Epithelial cell of esophagus (primary cell): ENCODE data around the gene PLA2G4E.

Experiments used
- DNase-seq: peaks from one replicate; pipeline ENCODE4 v3.0.0; 2010; ENCODE audit warnings: low read depth
- H3K4me3 ChIP-seq: 2 replicates; pipeline ENCODE4 v1.5.1; 2011; ENCODE audit warnings: mild to moderate bottlenecking, low read length, control low read depth
- CTCF ChIP-seq: IDR thresholded peaks from 2 replicates; pipeline ENCODE4 v1.5.1; 2011; ENCODE audit warnings: low read depth, mild to moderate bottlenecking, low read length, control low read depth, inconsistent platforms; ENCODE audit not compliant: insufficient read depth; ENCODE audit errors: missing control alignments

The PLA2G4E gene

DNA sequence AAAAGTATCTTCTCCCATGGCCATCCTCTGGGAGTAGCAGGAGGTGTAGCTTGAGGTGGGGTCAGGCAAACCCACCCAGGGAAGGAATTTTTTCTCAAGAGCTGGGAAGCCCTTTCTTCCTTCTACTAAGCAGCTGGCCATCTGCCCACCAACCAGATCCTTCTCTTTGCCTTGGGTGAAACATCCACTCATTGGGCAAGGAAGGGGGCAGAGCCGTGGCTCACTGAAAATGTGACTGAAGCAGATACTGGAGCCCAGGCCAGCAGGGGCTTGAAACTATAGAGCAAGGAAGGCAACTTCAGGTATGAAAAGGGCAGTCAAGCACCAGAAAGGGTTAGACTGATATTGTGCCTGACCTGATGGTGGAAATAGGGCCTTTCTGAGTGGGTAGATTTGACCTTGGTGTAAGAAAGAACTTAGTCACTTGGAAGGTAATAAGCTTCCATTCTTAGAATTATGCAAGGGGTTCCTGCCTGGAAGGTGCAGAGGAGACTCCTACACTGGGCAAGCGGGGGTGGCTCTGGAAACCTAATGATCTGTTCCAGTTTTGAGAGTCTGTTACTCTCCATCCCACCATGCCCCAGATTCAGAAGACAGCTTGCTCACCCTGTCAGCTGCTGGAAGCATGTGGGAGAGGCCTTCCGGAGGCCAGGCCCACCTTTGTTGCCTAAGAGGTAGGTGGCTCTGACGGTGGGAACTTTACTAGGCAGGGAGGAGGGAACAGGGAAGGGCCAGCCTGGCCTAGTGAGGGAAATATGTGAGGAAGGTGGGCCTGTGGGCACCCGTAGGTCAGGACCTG, 22.0 kb upstream of the PLA2G4E start:
- TF ChIP-seq CTCF, result no peak
- no peak for DNase-seq

GRCh38 chr15:42038401-42038800, 17.6 kb upstream of the PLA2G4E start:
- TF ChIP-seq CTCF, result no peak
- H3K4me3 ChIP-seq, result no peak overlapping the region
- no peak for DNase-seq

More for the DNA sequence above, 22.0 kb upstream of the PLA2G4E start:
- no peak overlapping the region for H3K4me3 ChIP-seq

DNA sequence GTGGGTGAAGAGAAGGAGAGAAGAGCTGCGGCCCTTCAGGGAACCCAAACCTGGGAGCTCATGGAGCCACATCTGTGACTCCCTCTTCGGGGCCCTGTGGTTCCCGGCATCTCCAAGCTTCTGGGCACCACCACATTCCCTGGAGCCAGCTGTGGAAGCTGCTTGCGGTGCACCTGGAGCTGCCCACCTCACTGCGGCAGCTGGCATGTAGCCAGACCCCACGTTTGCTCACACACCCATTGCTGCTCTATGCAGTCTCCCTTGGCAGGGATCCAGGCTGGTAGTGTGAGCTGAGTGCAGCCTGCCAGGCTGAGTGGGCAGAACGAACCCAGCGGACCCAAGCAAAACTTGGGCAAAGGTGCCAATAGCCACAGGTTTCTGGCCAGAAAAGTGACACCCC, 16.8 kb upstream of the PLA2G4E start:
- no peak for TF ChIP-seq CTCF
- H3K4me3 ChIP-seq, result no peak overlapping the region
- DNase-seq, result peak; percentile 84

DNA sequence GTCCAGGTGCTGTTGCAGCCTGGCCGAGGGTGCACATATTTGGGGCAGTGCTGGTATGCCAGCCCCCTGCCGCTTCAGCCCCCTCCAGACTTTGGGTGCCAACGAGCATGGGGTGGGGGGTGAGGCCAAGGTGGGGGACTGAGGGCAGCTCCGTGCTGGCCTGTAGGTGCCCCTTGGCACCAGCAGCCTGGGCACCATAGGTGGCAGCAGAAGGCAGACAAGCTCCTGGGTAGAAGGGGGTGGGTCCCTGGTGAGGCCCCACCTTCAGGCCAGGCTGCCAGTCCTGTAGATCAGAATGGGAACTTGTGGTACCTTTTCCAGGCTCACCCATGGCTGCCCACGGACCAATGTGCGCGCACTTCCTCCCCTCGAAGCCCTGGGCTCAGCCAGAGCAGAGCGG, 16.1 kb upstream of the PLA2G4E start:
- DNase-seq, result no peak
- H3K4me3 ChIP-seq, result no peak overlapping the region
- TF ChIP-seq CTCF, result no peak

DNA sequence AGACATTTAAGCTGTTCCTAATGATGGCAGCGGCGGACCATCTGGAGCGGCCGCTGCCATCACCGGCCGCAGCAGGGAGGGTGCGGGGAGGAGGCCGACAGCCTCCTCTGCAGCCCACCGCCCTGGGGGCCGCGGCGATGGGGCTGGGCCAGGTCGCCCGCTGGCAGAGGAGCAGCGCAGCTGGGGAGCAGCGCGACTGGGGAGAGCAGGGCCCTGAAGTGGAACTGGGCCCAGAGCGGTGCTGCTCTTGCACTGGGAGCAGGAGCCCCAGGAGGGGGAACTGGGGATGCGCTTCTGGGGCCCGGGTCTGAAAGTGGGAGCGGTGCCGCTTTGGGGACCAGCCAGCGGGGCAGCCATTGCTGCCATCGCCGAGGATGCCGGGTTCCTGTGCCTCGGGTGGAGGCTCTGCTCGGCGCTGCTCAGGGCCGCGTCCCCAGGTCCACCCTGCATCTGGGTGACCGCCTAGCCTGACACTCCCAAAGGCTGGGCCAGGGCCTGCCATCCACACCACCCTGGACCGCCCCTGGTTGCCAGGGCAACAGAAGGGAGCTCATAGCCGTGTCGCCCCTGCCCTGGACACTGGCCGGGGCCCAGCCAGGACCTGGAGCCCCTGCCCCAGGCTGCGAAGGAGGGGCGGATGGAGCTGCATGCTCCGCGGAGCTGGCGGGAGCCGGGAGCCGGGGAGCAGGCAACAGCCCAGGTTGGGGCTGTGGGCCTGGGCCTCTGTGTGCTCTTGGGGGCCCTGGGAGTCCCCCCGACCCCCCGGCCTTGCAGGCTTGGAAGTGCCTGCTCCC, 15.5 kb upstream of the PLA2G4E start:
- no peak for DNase-seq
- H3K4me3 ChIP-seq, result no peak overlapping the region
- TF ChIP-seq CTCF, result no peak

DNA sequence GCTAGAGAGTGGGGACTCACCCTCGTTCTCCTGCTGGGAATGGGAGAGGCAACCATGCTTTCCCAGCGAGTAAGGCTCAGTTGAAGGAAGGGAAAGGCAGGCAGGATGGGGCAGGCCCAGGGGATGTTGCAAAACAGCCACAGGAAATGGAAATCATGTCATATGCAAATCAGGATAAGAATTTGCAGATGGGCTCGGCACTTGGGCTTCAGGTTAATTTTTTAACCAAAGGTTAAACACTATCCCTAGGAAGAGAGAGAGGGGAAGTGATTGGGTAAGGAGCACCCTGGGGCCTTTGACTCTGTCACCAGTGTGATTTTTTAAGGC, 14.6 kb upstream of the PLA2G4E start:
- peak; percentile 99 for DNase-seq
- TF ChIP-seq CTCF, result no peak
- peak overlapping the region; percentile 23 for H3K4me3 ChIP-seq
